ENCODE data around the gene SYNGR2.

The SYNGR2 gene, protein sequence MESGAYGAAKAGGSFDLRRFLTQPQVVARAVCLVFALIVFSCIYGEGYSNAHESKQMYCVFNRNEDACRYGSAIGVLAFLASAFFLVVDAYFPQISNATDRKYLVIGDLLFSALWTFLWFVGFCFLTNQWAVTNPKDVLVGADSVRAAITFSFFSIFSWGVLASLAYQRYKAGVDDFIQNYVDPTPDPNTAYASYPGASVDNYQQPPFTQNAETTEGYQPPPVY

DNA sequence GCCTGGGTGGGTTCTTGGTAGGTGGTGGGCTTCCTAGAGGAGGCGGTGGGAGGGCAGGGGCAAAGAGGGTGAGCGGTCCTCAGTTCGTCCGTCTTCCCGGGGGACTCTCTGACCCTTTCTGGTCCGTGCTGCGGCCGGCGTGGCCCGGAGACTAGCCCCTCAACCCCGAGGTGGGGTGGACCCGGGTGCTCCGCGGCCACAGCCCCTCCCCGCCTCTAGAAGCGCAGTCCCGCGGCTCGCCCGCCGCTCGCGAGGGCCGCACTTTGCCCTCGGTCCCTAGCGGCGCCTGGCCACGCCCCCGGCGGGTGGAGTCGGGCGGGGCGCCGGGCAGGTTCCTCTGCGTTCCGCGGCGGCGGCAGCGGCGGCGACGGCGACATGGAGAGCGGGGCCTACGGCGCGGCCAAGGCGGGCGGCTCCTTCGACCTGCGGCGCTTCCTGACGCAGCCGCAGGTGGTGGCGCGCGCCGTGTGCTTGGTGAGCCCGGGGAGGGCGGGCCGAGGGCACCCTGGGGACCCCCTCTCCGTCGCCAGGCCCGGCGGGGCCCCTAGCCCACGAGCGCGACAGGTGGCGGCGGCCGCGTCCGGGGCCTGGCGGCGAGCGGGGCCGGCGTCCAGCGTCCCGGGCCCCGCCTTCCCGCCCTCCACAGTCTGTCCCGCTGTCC lies at the start of gene SYNGR2:
TSS of gene SYNGR2 (plus strand) at position 340 of the 661 bp plus-strand sequence. CDS start at position 376, 36 bp downstream.
- peak; percentile 60 for DNase-seq (ENCODE audit: low spot score)

DNA sequence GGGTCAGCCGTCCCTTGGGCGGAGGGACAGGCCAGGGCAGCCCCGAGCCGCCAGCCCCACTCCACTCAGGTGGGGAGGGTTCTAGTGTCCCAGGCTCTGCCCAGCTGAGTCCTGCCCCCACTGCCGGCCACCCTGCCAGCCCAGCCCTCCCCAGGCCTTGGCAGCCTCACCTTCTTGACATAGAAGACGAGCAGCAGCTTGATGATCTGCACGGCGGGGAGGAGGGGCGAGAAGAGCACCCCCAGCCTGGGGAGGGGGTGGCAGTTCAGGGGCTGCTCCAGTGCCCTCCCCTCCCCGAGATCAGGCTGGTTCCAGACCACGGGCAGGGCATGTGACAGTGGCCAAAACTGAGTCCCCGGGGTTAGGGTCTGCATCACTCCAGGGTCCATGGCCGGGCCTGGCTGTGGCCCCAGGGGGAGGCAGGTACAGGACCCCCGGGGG lies 49.6 kb upstream of the SYNGR2 start:
- DNase-seq (ENCODE audit: low spot score) = no peak

DNA sequence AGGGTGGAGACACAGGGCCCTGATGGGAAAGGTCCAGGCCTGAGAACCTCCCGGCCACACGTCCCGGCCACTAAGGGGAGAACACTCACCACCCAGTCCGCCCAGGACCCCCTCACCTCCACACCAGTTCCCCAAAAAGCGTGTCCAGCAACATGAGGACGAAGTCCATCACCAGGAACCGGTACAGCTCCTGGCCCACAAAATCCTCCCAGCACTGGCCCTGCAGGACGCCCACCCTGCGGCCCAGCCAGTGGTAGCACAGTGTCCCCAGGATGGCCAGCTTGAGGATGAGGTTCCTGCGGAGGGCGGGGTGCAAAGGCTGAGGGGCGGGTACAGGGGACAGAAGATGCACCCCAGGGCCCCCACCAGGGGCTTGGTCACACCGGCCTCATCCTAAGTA lies 47.8 kb upstream of the SYNGR2 start:
- no peak for DNase-seq (ENCODE audit: low spot score)

DNA sequence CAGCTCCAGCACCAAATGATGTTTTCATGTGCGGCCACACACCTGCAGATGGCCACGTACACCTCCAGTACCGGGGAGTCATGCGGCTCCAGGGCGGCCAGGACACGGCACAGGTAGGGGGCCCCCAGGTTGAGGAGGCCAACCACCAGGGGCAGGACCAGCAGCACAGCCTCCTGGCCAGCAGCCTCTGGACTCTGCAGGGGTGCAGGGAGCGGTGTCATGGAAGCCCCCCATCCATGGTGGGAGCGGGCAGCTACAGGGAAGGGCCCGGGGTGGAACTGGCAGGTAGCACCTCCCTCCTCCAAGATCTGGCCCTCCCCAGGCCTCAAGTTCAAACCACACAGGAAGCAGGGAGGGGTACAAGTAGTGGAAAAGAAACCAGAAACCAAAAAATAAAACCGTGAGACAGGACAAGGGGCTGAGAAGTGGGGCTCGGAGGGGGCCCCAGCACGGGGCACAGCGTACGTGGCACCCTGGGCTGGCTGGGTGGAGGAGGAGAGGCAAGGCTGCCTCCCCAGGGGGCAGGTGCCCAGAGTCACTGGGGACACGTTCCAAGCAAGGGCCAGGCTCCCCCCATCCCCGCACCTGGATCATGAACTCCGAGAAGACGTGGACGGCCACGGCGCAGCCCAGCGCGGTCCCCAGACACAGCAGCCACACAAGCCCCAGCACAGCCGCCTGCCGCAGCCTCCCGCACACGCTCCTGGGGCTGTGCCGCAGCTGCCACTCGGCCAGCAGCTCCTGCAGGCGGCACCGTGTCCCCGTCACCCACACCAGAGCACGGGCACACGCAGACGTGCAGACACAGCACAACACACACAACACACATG lies 47.2 kb upstream of the SYNGR2 start:
- DNase-seq (ENCODE audit: low spot score) = no peak

DNA sequence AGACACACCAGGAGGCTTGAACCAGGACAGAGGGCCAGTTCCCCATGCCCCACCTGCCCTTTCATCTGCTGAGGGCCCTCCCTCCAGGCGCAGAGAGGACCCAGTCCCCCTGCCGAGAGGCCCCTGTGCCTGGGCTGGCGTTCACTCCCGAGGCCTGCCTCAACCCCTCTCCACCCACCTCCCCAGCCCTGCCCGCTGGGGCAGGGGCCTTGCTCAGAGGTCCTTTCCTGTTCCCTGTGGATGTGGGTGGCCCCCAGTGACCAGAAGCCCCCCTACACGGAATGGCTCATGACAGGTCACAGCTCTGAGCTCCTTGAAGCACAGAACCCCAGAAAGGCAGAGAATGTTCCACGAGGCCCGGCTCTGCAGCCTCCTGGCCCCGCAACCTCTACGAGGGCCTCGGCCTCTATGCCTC lies 46.6 kb upstream of the SYNGR2 start:
- no peak for DNase-seq (ENCODE audit: low spot score)

GRCh38 chr17:78122216-78122930 lies 46.0 kb upstream of the SYNGR2 start:
- DNase-seq (ENCODE audit: low spot score) = no peak

- no peak for DNase-seq (ENCODE audit: low spot score)
Observed at GRCh38 chr17:78122931-78123249, 45.5 kb upstream of the SYNGR2 start.

DNA sequence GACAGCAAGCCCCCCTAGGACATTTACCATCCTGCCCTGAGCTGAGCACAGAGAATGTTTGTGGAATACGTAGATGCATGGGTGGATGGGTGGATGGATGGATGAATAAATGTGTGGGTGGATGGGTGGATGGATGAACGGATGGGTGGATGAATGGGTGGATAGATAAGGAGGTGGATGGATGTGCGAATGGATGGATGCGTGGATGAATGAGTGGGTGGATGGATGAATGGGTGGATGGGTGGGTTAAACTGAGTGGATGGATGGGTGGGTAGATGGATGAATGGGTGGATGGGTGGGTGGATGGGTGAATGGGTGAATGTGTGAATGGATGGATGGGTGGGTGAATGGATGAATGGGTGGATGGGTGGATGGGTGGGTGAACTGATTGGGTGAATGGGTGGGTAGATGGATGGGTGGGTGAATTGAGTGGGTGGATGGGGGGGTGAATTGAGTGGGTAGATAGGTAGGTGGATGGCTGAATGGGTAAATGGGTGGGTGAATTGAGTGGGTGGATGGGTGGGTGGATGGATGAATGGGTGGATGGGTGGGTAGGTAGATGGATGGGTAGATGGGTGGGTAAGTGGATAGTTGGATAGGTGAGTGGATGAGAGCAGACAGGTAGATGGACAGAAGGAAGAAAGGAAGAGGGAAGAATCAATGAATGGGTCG lies 45.0 kb upstream of the SYNGR2 start:
- no peak for DNase-seq (ENCODE audit: low spot score)

GRCh38 chr17:78124081-78124835 lies 44.1 kb upstream of the SYNGR2 start:
- DNase-seq (ENCODE audit: low spot score) = no peak

GRCh38 chr17:78124836-78125137 lies 43.6 kb upstream of the SYNGR2 start:
- no peak for DNase-seq (ENCODE audit: low spot score)

GRCh38 chr17:78125138-78125913 lies 43.1 kb upstream of the SYNGR2 start:
- no peak for DNase-seq (ENCODE audit: low spot score)

DNA sequence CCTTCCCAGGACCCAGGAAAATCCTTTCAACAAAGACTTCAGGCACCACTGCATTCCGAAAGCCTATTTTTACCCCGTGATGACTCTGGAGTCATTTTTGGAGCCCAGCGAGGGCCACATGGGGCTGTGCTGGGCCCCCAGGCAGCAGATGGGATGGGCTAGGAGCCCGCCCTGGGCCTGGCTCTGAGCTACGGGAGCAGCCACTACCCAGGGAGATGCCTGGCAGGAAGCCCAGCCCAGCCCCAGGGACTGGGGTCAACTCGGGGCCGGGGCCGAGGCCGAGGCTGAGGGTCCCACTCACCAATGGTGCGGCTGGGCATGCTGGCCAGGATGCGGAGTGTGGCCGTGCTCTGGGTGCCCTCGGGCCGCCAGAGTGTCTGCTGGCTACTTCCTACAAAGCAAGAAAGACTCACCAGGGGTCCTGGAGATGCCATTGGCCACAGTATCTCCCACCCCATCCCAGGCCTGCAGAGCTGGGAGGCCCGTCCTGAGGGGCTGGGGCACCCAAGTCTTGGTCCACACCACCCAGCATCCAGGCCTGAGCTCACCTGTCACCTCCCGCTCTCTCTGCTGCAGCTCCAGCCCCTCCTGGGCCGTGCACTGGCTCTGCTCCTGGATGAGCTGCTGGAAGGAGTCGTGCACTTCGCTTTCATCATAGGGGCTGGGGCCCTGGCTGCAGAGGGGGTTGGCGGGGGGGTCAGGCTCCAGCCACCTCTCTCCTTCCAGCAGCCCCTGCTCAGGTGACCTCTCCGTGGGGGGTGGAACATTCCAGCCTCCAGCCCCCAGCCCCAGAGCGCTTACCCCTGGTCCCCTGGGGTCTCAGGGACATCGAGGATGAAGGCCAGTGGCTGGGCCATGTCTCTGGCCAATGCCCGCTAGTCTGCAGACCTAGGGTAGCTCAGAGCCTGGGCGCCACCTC lies 42.1 kb upstream of the SYNGR2 start:
- peak; percentile 33 for DNase-seq (ENCODE audit: low spot score)

DNA sequence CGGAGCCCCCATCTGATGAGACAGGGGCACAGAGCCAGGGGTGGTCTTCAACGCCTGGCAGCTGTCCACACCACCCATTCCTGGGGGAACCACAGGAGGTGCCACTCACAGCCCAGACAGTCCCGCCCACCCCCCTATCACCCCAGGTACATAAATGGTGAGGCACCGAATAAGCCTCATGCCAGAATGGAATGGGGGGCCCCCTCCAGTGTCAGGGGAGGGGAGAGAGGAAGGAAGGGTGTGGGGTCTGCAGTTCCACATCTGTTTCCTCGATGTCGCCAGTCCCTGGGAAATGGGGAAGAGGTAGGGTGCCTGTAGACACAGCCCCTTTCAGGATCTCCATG lies 41.5 kb upstream of the SYNGR2 start:
- DNase-seq (ENCODE audit: low spot score) = no peak

GRCh38 chr17:78127239-78127887 lies 41.0 kb upstream of the SYNGR2 start:
- peak; percentile 93 for DNase-seq (ENCODE audit: low spot score)

- no peak for DNase-seq (ENCODE audit: low spot score)
Observed at GRCh38 chr17:78127888-78128550, 40.4 kb upstream of the SYNGR2 start.

DNA sequence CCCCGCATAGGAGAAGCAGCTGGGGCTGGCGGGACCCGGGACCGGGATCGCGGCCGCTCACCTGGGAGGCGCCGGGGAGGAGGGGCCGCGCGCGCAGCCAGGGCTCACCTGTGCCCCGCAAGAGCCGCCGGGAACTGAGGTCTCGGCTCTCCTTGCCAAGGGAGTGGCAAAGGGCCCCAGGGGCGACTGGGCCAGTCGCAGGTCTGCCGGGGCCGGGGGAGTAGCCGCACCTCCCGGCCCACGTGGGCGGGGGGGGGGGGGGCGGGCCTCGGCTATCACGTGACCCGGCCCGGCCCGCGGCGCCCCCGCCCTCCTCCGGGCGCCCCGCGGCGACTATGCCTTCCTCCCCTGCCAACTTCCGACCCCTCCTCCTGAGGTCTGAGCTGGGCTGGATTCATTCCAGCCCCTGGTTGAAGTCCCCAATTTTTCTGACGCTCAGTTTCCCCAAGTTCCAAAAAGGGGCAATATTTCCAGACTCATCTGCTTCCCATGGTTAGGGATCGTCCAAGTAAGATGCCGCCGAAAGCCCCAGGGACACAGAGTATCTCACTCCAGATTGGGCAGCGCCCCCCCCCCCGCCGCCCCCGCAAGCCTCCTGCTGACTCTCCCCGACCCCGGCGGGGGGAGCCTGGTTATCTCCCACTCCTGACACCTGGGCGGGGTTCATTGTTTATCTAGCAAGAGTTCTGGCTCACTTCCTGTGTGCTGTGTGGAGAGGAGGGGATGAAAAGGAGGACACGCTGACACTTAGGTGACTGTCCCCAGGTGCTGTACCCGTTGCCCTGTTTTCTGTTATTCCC lies 39.6 kb upstream of the SYNGR2 start, which contains the start of gene TMC6:
TSS of gene TMC6 (minus strand) at position 205 of the 800 bp plus-strand sequence. CDS start 1,923 bp downstream, outside the sequence.
- DNase-seq (ENCODE audit: low spot score) = peak; percentile 46

DNA sequence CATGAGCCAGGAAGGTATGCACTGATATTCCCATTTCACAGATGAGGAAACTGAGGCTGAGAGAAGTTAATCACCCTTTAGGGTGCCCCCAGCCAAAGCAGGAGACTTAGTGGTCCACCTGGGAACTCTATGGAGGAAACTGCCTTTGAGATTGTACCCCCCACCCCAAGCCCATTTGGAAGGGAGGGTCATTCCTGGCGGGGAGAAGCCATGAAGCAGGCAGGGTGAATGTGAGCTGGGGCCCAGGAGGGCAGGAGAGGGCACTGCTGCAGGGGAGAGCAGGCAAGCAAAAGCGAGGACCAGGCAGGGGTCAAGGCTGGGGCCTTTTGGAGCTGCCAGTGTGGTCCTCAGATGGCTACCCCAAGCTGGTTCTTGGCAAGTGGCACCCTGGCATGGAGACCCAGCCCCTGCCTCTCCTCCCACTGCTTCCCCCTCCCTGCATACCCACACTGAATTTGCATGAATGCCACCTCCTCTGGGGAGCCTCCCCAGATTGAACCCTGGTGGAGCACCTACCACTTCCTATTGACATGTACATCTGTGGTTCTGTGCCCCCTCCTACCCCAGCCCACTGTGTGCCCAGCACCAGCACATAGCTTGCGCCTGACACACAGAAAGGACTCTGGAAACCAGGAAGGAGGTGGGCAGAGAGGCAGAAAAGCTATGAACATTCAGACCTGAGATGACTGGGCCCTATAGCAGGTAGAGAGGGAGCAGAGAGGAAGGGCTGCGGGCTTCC lies 38.9 kb upstream of the SYNGR2 start:
- DNase-seq (ENCODE audit: low spot score) = no peak
